HG03108 (cell line): ENCODE data around the gene RTN4RL2.

ENCODE experiments used
- ATAC-seq: cut with Tn5 transposase; IDR thresholded peaks from one replicate; pipeline ENCODE4 v1.9.1; 2021; ENCODE audit warnings: moderate library complexity; ENCODE audit not compliant: unreplicated experiment

Gene RTN4RL2

GRCh38 chr11:57461841-57462489 is 1.6 kb downstream of the RTN4RL2 start:
- no peak for ATAC-seq

DNA sequence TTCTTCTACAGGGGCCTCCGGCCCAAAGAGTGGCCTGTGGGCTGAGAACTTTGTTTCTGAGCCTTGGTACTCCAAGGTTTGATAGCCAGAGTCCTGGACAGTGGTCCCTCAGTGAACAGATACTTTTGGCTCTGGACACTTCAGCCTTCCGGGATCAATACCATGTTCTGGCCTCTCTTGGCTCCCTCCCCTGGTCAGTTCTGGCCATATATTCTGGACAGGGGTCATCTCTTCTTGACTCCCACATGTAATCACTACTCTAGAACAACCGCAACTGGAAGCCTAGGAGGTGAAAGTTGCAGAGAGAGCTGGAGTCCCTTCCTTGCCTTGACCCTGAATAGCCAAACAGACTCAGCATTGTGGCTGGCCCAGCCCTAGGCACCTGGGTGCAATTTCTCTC is 2.3 kb downstream of the RTN4RL2 start:
- no peak for ATAC-seq

- ATAC-seq = no peak
Measured at GRCh38 chr11:57463671-57464538, 3.6 kb downstream of the RTN4RL2 start.

DNA sequence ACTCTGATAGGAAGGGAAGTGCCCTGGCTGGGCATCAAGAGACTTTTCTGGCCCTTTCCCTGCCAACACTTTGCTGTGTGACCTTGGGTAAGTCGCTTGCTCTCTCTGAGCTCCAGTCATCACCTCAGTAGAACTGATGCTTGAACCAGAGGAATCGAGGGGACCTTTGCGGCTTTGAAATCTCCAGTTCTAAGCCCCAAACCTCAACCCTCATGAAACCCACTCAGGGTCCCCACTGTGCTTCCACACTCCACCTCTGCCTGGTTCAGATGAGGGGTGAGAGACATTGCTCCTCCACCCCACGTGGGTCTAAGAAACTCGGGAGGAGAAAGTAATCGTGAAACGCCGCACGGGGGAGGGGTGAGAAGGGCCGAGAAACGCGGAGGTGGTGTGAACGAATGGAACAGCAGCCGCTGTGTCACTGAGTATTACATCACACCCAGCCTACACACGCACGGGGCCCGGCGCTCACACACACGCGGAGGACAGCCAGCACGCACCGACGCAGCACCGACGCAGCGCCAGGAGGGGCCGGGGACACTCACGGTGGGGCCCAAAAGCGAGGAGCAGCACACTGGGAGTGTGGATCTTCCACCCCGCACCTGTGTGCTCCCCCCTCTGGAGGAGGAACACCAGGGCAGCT is 4.3 kb downstream of the RTN4RL2 start:
- ATAC-seq = no peak

DNA sequence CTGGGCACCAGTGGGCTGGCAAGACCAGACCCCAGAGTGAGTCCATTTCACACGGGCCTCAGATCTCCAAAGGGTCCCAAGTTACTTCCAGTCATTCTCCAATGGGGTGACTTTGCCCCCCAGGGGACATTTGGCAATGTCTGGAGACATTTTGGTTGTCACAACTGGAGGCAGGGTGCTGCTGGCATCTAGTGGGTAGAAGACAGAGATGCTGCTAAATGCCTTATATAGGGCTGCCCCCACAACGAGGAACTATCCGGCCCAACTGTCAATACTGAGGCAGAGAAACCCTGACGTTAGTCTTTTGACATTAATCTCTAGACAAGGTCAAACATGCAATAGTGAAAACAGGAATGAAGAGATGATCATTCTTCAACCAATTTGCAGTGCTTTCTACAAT is 6.4 kb downstream of the RTN4RL2 start:
- no peak for ATAC-seq

GRCh38 chr11:57467508-57468157 is 7.3 kb downstream of the RTN4RL2 start:
- no peak for ATAC-seq

- no peak for ATAC-seq
Measured at GRCh38 chr11:57468276-57468675, 7.9 kb downstream of the RTN4RL2 start.

GRCh38 chr11:57469268-57469667 is 8.9 kb downstream of the RTN4RL2 start:
- no peak for ATAC-seq

DNA sequence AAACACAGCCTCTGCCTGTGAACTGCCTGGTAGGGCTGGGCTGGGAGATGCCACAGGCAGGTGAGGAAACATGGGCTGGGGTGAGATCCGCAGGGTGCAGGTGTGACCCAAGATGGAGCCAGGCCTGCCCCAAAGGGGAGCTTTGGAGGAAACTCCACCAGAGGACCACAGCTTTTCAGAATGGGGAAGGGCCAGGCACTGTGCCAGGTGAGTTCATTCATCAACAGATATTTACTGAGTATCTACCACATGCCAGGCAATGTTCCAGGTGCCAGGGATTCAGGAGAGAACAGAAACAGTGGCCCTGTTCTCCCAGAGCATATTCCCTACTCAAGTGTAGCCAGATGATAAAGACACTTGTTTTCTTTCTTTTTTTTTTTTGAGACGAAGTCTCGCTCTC is 11.2 kb downstream of the RTN4RL2 start:
- no peak for ATAC-seq

DNA sequence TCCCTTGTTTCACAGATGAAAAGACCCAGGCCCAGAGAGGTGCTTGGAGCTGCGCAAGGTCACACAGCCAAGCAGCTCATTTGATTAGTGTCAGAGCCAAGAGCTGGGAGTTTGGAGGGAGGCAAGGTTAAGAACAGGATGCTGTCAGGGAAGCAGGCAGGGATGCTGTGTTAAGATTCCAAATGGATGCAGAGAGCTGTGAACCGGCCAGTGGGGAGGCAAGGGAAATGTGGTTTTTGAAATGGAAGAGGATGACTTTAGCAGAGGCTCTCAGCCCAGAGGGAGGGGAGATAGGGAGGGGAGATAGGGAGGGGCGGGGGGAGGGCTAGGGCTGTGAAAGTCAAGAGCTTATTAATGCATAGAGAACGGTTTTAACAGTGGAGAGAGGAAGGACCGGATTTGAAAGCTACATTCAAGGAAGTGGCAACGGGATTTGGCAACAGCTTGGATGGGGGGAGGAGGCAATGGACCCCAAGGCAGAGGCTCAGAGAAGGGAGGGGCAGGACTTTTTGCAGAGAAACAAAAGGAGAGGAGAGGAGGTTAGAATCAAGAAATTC is 13.0 kb downstream of the RTN4RL2 start:
- no peak for ATAC-seq

DNA sequence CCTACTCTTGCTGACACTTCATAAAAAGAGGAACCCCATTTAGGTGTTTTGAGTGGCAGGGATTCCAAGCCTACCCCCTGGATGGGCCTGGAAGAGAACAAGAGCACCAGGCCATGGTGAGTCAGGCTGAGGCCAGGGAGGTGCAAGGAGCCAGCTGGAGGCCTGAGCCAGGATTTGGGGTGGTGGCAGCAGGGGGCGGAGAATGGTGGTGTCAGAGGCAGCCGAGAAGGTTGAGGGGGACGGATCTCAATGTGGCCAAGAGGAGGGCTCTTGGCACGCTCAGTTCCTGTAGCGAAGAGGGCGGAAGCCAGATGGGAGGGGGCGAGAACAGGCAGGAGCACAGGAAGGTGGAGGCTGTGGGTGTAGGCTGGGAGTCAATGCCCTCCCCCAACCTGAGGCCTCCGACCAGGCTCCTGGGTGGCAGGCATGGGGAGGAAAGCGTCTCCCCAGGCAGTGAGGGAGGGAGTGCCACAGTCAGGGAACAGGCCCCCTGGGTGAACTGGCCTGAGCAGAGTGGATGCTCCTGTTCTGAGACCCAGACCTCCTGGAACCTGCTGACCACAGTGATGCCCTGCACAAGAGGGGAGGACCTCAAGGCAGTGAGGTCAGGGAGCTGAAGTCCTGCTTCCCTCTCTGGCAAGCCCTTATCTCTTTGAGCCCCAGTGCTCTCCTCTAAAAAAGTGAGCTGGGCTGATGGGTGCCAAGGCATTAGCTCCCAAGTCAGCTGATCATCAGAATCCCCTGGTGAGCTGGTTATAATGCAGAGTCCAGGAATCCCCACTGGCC is 13.9 kb downstream of the RTN4RL2 start:
- ATAC-seq = peak; percentile 32

GRCh38 chr11:57474803-57475115 is 14.4 kb downstream of the RTN4RL2 start:
- no peak for ATAC-seq

DNA sequence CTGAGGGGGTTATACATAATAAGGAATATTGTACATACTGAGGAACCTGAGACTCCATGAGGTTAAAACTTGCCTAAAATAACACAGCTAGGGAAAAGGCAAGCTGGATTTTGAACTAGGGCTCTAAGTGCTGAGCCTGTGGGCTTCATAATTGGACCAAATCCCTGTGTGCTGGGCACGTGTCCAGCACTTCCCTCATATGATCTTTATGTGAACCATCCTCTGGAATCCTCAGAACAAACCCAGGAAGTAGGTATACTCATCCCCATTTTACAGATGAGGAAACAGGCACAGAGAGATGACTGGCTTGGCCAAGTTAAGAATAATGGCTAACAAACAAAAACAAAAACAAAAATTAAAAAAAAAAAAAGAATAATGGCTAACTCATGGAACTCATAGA is 14.9 kb downstream of the RTN4RL2 start:
- ATAC-seq = no peak

GRCh38 chr11:57475671-57476046 is 15.3 kb downstream of the RTN4RL2 start:
- ATAC-seq = no peak

DNA sequence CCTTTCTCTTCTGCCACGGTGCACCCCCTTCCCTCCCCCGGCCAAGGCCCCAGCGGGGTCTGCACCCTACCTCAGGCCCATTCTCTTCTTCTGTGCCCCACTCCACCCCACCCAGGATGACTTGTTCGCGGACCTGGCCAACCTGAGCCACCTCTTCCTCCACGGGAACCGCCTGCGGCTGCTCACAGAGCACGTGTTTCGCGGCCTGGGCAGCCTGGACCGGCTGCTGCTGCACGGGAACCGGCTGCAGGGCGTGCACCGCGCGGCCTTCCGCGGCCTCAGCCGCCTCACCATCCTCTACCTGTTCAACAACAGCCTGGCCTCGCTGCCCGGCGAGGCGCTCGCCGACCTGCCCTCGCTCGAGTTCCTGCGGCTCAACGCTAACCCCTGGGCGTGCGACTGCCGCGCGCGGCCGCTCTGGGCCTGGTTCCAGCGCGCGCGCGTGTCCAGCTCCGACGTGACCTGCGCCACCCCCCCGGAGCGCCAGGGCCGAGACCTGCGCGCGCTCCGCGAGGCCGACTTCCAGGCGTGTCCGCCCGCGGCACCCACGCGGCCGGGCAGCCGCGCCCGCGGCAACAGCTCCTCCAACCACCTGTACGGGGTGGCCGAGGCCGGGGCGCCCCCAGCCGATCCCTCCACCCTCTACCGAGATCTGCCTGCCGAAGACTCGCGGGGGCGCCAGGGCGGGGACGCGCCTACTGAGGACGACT is 15.9 kb downstream of the RTN4RL2 start:
- ATAC-seq = peak; percentile 23

- peak; percentile 45 for ATAC-seq
Measured at GRCh38 chr11:57476757-57477506, 16.6 kb downstream of the RTN4RL2 start.

- ATAC-seq = no peak
Measured at GRCh38 chr11:57477507-57478189, 17.3 kb downstream of the RTN4RL2 start.

- ATAC-seq = no peak
Measured at GRCh38 chr11:57479021-57479663, 18.8 kb downstream of the RTN4RL2 start.
